ENCODE measurements around the gene MORC3. TPM values are rescaled to one million over a fixed set of nuclear protein-coding genes. Genes with fewer than 3 reads are reported as not detected.
A peak's percentile ranks its signal among the peaks of the same experiment; 100 is the strongest.
"Not testable (repeated sequence)": the region's sequence is repeated elsewhere in the genome, so short reads cannot be mapped to it uniquely, and the experiment has no call there.

MORC3 gene
- total and polyA plus RNA-seq, 9 of the 15 experiments (the other 6 are each of a cell fraction or from before 2014, with no cell fraction given), result 12.7 to 53.7 (median 36.0) TPM

DNA sequence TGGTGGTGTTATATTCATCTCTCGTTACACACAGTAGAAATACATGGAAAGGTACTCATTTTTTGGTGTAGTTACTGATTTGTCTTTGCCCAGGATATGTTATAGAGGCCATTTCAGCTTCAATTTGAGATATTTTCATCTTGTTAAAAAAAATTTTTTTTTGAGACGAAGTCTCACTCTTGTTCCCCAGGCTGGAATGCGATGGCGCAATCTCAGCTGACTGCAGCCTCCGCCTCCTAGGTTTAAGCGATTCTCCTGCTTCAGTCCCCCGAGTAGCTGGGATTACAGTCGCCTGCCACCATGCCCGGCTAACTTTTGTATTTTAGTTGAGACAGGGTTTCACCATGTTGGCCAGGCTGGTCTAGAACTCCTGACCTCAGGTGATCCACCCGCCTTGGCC is 19.0 kb downstream of the MORC3 start:
- H3K4me2 ChIP-seq (ENCODE audit: insufficient read depth, low read length), result no peak overlapping the region

DNA sequence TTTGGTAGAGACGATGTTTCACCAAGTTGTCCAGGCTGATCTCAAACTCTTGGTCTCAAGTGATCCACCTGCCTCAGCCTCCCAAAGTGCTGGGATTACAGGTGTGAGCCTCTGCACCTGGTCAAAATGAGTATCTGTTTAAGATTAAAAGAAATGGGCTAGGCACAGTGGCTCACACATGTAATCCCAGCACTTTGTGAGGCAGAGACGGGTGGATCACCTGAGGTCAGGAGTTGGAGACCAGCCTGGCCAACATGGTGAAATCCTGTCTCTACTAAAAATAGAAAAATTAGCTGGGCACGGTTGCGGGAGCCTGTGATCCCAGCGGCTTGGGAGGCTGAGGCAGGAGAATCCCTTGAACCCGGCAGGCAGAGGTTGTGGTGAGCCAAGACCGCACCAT is 22.6 kb downstream of the MORC3 start:
- BruUV-seq (replicated peaks); H3K9ac ChIP-seq (ENCODE audit: insufficient read depth in 1 of 2, low read depth in 2 of 2, low read length in 2 of 2); ATAC-seq; CTCF ChIA-PET (ENCODE audit: low intra/inter-chr PET ratio); H3K27me3 ChIP-seq (ENCODE audit: control insufficient read depth in 2 of 2, insufficient read depth in 2 of 2, low read length in 2 of 2); H3K4me1 ChIP-seq (replicated peaks in 1 of 2; ENCODE audit: control insufficient read depth in 2 of 2, insufficient read depth in 2 of 2, low read length in 2 of 2); POLR2A ChIA-PET; H2AFZ ChIP-seq (ENCODE audit: low read depth, low read length); DNase-seq (ENCODE audit: extremely low read depth in 1 of 4, low spot score in 3 of 4); H3K9me3 ChIP-seq (replicated peaks; ENCODE audit: control insufficient read depth, insufficient read depth, low read depth, low read length); in situ Hi-C loops (cut with MboI); intact Hi-C loops (cut with micrococcal nuclease); H3K4me3 ChIP-seq; H3K9me1 ChIP-seq (ENCODE audit: control insufficient read depth, insufficient read depth, low read length); H3K79me2 ChIP-seq (ENCODE audit: control insufficient read depth, insufficient read depth, low read length); H4K20me1 ChIP-seq (replicated peaks; ENCODE audit: control insufficient read depth, insufficient read depth, low read length); H3K4me2 ChIP-seq (ENCODE audit: insufficient read depth, low read length); FAIRE-seq; H3K27ac ChIP-seq (ENCODE audit: extremely low read depth, low read depth, low read length): not testable (repeated sequence)
- H3K36me3 ChIP-seq (ENCODE audit: control insufficient read depth, insufficient read depth, low read length), result peaks cover 95% of the 10 kb centered on the region
- 98% methylated on average over 7 of the region's 7 CpGs for WGBS (ENCODE audit: insufficient coverage, low coverage, missing lambda C conversion rate)

More for the DNA sequence above, 19.0 kb downstream of the MORC3 start:
- H3K4me3 ChIP-seq, result no peak overlapping the region
- no TSS peak for BruUV-seq (replicated peaks)
- no peak for DNase-seq (ENCODE audit: extremely low read depth in 1 of 4, low spot score in 3 of 4)
- H3K4me1 ChIP-seq (replicated peaks in 1 of 2; ENCODE audit: control insufficient read depth in 2 of 2, insufficient read depth in 2 of 2, low read length in 2 of 2), result no peaks in the 10 kb centered on the region
- H4K20me1 ChIP-seq (replicated peaks; ENCODE audit: control insufficient read depth, insufficient read depth, low read length), result 0 out of 2 replicates have a peak, but pooled peaks cover 3% of the 10 kb centered on the region
- no peak overlapping the region for H3K9ac ChIP-seq (ENCODE audit: insufficient read depth in 1 of 2, low read depth in 2 of 2, low read length in 2 of 2)
- no peaks in the 10 kb centered on the region for H3K9me3 ChIP-seq (replicated peaks; ENCODE audit: control insufficient read depth, insufficient read depth, low read depth, low read length)
- ChIA-PET POLR2A (interaction anchor here (1.5 kb wide), 1 partner anchor 35 kb away, joined by 3 read pairs; no protein-coding TSS in a partner anchor), CTCF (ENCODE audit: low intra/inter-chr PET ratio) (no interaction called here)
- no peak for FAIRE-seq
- no peak for TF ChIP-seq IFI16 (CRISPR knock-in tag; IDR thresholded peaks at IDR 0.05)
- TF ChIP-seq CEBPB (tag; IDR thresholded peaks at IDR 0.05), result peak; percentile 48
- no peak overlapping the region for H3K27ac ChIP-seq (ENCODE audit: extremely low read depth, low read depth, low read length)
- H3K9me1 ChIP-seq (ENCODE audit: control insufficient read depth, insufficient read depth, low read length), result no peaks in the 10 kb centered on the region
- peaks cover 25% of the 10 kb centered on the region for H3K79me2 ChIP-seq (ENCODE audit: control insufficient read depth, insufficient read depth, low read length)
- in situ Hi-C loops (cut with MboI), result no loop called here
- peaks cover 88% of the 10 kb centered on the region for H3K36me3 ChIP-seq (ENCODE audit: control insufficient read depth, insufficient read depth, low read length)
- WGBS (ENCODE audit: insufficient coverage, low coverage, missing lambda C conversion rate), result 98% methylated on average over 5 of the region's 10 CpGs
- H2AFZ ChIP-seq (ENCODE audit: low read depth, low read length), result no peak overlapping the region
- H3K27me3 ChIP-seq (ENCODE audit: control insufficient read depth in 2 of 2, insufficient read depth in 2 of 2, low read length in 2 of 2), result no peaks in the 10 kb centered on the region
- intact Hi-C loops (cut with micrococcal nuclease), result no loop called here
- no peak for ATAC-seq
